Endothelial cell of umbilical vein (primary cell): Measurements from ENCODE around the gene SLC9C2.
A peak's percentile ranks its signal among the peaks of the same experiment; 100 is the strongest.

Source experiments
- CTCF ChIP-seq, 2 donors: IDR thresholded peaks; 1 replicate in 1 of 2; 2 replicates in 1 of 2; pipeline ENCODE4 v1.5.1; 2011; ENCODE audit warnings: low read length in 2 of 2, mild to moderate bottlenecking in 2 of 2, moderate library complexity in 2 of 2, control low read depth in 1 of 2, inconsistent platforms in 1 of 2, low read depth in 1 of 2; ENCODE audit not compliant: insufficient read depth in 1 of 2; ENCODE audit errors: extremely low read depth in 1 of 2
- EZH2 ChIP-seq: IDR thresholded peaks from 2 replicates; pipeline ENCODE4 v1.6.1; 2012; ENCODE audit warnings: borderline replicate concordance, low read depth, mild to moderate bottlenecking, moderate library complexity, low read length, inconsistent platforms; ENCODE audit not compliant: severe bottlenecking
- FOS ChIP-seq: IDR thresholded peaks from 2 replicates; pipeline ENCODE4 v1.6.1; 2011; ENCODE audit warnings: mild to moderate bottlenecking, low read length, moderate library complexity, borderline replicate concordance; ENCODE audit not compliant: insufficient read depth
- JUN ChIP-seq: IDR thresholded peaks from 2 replicates; pipeline ENCODE4 v1.6.1; 2011; ENCODE audit warnings: borderline replicate concordance, low read depth; ENCODE audit not compliant: insufficient read length, insufficient read depth
- MAX ChIP-seq: IDR thresholded peaks from 2 replicates; pipeline ENCODE4 v1.6.1; 2011; ENCODE audit not compliant: insufficient read depth, insufficient read length
- MYC ChIP-seq: IDR thresholded peaks from one replicate; pipeline ENCODE4 v1.6.1; 2011; ENCODE audit warnings: mild to moderate bottlenecking, low read depth, low read length
- POLR2A ChIP-seq: IDR thresholded peaks from 2 replicates; pipeline ENCODE4 v1.6.1; 2012; ENCODE audit warnings: low read depth, mild to moderate bottlenecking, control low read depth, low read length
- POLR2AphosphoS5 ChIP-seq: IDR thresholded peaks from 2 replicates; pipeline ENCODE4 v1.6.1; 2012; ENCODE audit warnings: low read depth, mild to moderate bottlenecking, control low read depth, low read length, moderate library complexity; ENCODE audit not compliant: insufficient read depth

- TF ChIP-seq POLR2AphosphoS5 (peak; percentile 43), CTCF (IDR thresholded peaks at IDR 0.05; ENCODE audit: extremely low read depth in 1 of 2, insufficient read depth in 1 of 2, low read depth in 1 of 2, low read length in 2 of 2) (no peak), MAX (no peak), POLR2A (peak; percentile 25), EZH2 (no peak), MYC (no peak), JUN (peak; percentile 85), FOS (peak; percentile 94)
These were observed 129.3 kb downstream of the SLC9C2 start for GRCh38 chr1:173473599-173474011.
